Adrenal gland (tissue), 5 donors: ENCODE results near the gene CCL17.

Experiments used
- POLR2A ChIP-seq, 2 donors: fragments of 450-650 bp; IDR thresholded peaks; one replicate each; pipeline ENCODE4 v1.6.1; 2017; ENCODE audit warnings: antibody characterized with exemption in 2 of 2, mild to moderate bottlenecking in 2 of 2, moderate library complexity in 1 of 2
- TF ChIP-seq, protein P1 (sequence below), 6 experiments: fragments of 450-650 bp in 4 of 6; fragments of 200-600 bp in 2 of 6; sonication (generic) in 1 of 6; IDR thresholded peaks; 1 replicate in 5 of 6; 2 replicates in 1 of 6; pipeline versions ENCODE4 v1.5.1 to v1.8.0; 2016 to 2021; ENCODE audit warnings: antibody characterized with exemption in 6 of 6, mild to moderate bottlenecking in 2 of 6, moderate library complexity in 1 of 6
- donor health status: DM: no; HTN: no; CAD: no.

DNA sequence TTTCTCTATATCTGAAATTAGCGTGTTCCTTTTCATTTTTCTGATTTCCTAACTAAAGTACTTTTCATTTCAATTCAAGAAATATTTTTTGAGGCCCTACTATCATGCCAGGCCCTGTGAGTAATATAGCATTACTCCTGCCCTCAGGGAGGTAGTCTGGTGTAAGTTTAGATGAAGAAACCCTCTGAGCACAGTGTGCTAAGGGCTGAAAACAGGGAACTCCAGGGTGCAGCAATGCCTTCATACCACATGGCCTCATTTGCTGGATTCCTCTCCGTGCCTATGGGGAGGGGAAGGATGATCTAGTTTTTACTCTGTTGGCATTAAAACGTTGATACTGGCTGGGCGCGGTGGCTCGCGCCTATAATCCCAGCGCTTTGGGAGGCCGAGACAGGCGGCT lies 47.5 kb downstream of the CCL17 start:
- TF ChIP-seq, protein P1, sequence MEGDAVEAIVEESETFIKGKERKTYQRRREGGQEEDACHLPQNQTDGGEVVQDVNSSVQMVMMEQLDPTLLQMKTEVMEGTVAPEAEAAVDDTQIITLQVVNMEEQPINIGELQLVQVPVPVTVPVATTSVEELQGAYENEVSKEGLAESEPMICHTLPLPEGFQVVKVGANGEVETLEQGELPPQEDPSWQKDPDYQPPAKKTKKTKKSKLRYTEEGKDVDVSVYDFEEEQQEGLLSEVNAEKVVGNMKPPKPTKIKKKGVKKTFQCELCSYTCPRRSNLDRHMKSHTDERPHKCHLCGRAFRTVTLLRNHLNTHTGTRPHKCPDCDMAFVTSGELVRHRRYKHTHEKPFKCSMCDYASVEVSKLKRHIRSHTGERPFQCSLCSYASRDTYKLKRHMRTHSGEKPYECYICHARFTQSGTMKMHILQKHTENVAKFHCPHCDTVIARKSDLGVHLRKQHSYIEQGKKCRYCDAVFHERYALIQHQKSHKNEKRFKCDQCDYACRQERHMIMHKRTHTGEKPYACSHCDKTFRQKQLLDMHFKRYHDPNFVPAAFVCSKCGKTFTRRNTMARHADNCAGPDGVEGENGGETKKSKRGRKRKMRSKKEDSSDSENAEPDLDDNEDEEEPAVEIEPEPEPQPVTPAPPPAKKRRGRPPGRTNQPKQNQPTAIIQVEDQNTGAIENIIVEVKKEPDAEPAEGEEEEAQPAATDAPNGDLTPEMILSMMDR (IDR thresholded peaks at IDR 0.05) = no peak
- TF ChIP-seq POLR2A (IDR thresholded peaks at IDR 0.05) = no peak
